Stimulated activated CD8-positive, alpha-beta memory T cell treated with anti-CD3 and anti-CD28 coated beads, Interleukin-15, amount 100 ng/mL, for 48 hours (primary cell): Measurements from ENCODE around the gene DNAJA3.
A peak's percentile ranks its signal among the peaks of the same experiment; 100 is the strongest.

Source experiments
- DNase-seq, 2 donors: peaks; one replicate each; pipeline ENCODE4 v3.0.0-alpha.2; 2020; ENCODE audit warnings: low read depth in 2 of 2

DNAJA3 gene

GRCh38 chr16:4425378-4426020, at the start of gene DNAJA3:
Gene DNAJA3 (plus strand): TSS chr16:4425868. CDS start chr16:4425882, 14 bp downstream.
- peak; percentile 89 to 91 for DNase-seq

- no peak for DNase-seq
These were observed 49.4 kb upstream of the DNAJA3 start for GRCh38 chr16:4376126-4376892.

- DNase-seq, result no peak
These were observed 48.6 kb upstream of the DNAJA3 start for GRCh38 chr16:4376893-4377572.

GRCh38 chr16:4377573-4378154, 48.0 kb upstream of the DNAJA3 start:
- DNase-seq, result no peak

GRCh38 chr16:4378161-4378666, 47.5 kb upstream of the DNAJA3 start:
- no peak for DNase-seq

GRCh38 chr16:4378999-4379690, 46.5 kb upstream of the DNAJA3 start:
- DNase-seq, result no peak

- no peak for DNase-seq
These were observed 45.3 kb upstream of the DNAJA3 start for GRCh38 chr16:4380119-4381063.

- DNase-seq, result no peak
These were observed 44.4 kb upstream of the DNAJA3 start for GRCh38 chr16:4381072-4381934.

GRCh38 chr16:4381935-4382794, 43.5 kb upstream of the DNAJA3 start:
- no peak for DNase-seq

GRCh38 chr16:4382795-4383357, 42.8 kb upstream of the DNAJA3 start:
- DNase-seq, result no peak

GRCh38 chr16:4383591-4384444, 41.9 kb upstream of the DNAJA3 start:
- no peak for DNase-seq

- DNase-seq, result no peak
These were observed 41.1 kb upstream of the DNAJA3 start for GRCh38 chr16:4384509-4384942.

GRCh38 chr16:4385066-4385788, 40.4 kb upstream of the DNAJA3 start:
- no peak for DNase-seq

- no peak for DNase-seq
These were observed 39.7 kb upstream of the DNAJA3 start for GRCh38 chr16:4385789-4386450.

- no peak for DNase-seq
These were observed 39.2 kb upstream of the DNAJA3 start for GRCh38 chr16:4386451-4386805.

- no peak for DNase-seq
These were observed 38.6 kb upstream of the DNAJA3 start for GRCh38 chr16:4386951-4387565.
